ENCODE measurements around the gene C8B. TPM values are rescaled to one million over a fixed set of nuclear protein-coding genes. Genes with fewer than 3 reads are reported as not detected.

Gene C8B
- total RNA-seq, 1 experiment from 2014 or later, result 0.10 TPM

GRCh38 chr1:57010511-57010910, 44.7 kb upstream of the C8B start:
- intact Hi-C loops (cut with micrococcal nuclease), result loop anchor here (5.0 to 10.0 kb wide), 2 partner anchors 56 to 282 kb away; no protein-coding TSS in a partner anchor

More at GRCh38 chr1:57010511-57010910, 44.7 kb upstream of the C8B start:
- no peak overlapping the region for H2AFZ ChIP-seq (ENCODE audit: low read depth, low read length, poor library complexity, severe bottlenecking)
- H3K36me3 ChIP-seq (ENCODE audit: control insufficient read depth in 1 of 2, insufficient read depth in 2 of 2, low read length in 2 of 2), result no peaks in the 10 kb centered on the region
- no peak for ATAC-seq
- no peaks in the 10 kb centered on the region for H3K4me1 ChIP-seq (ENCODE audit: control insufficient read depth in 1 of 2, insufficient read depth in 2 of 2, low read length in 2 of 2)
- TF ChIP-seq YY1 (IDR thresholded peaks at IDR 0.05; ENCODE audit: extremely low read depth, insufficient replicate concordance, low read depth, low read length) (no peak), SP1 (IDR thresholded peaks at IDR 0.05; ENCODE audit: low read depth) (no peak), EZH2 (IDR thresholded peaks at IDR 0.05) (no peak), REST (IDR thresholded peaks at IDR 0.05; ENCODE audit: low read depth) (no peak), EGR1 (IDR thresholded peaks at IDR 0.05; ENCODE audit: low read depth) (no peak), SIN3A (IDR thresholded peaks at IDR 0.05; ENCODE audit: low read depth) (no peak), SRF (IDR thresholded peaks at IDR 0.05; ENCODE audit: low read depth) (no peak), ZNF274 (IDR thresholded peaks at IDR 0.05; ENCODE audit: low read depth, low read length) (no peak), ATF3 (IDR thresholded peaks at IDR 0.05) (no peak), JUND (IDR thresholded peaks at IDR 0.05) (no peak), TCF7L2 (IDR thresholded peaks at IDR 0.05; ENCODE audit: borderline replicate concordance, extremely low read depth, insufficient read depth, insufficient read length) (no peak), RAD21 (IDR thresholded peaks at IDR 0.05; ENCODE audit: low read depth) (no peak)
- RAD21 ChIA-PET (ENCODE audit: low non-redundant PET in 1 of 2, low total read pairs in 2 of 2, uncharacterized antibody in 2 of 2, unreplicated experiment in 2 of 2), result no interaction called here
- no peaks in the 10 kb centered on the region for H3K79me2 ChIP-seq (ENCODE audit: insufficient read depth, low read length)
- POLR2A ChIA-PET, result no interaction called here
- H3K4me2 ChIP-seq (ENCODE audit: low read length), result no peak overlapping the region
- DNase-seq (ENCODE audit: low read depth, low spot score), result no peak
- peaks cover 4% of the 10 kb centered on the region; the same call in 1 of the 2 replicates for H3K27me3 ChIP-seq (ENCODE audit: insufficient read depth, low read length)
- no peak overlapping the region for H3K27ac ChIP-seq (ENCODE audit: low read depth, low read length)
- BruUV-seq (replicated peaks), result no TSS peak
- H3K9me2 ChIP-seq (ENCODE audit: insufficient read depth), result no peaks in the 10 kb centered on the region
- no peaks in the 10 kb centered on the region for H4K20me1 ChIP-seq (ENCODE audit: insufficient read depth)
- H3K9ac ChIP-seq (ENCODE audit: low read length), result no peak overlapping the region
- CTCF ChIA-PET, result no interaction called here
- no peaks in the 10 kb centered on the region for H3K9me3 ChIP-seq (ENCODE audit: control insufficient read depth in 1 of 2, insufficient read depth in 1 of 2, low read depth in 1 of 2, low read length in 2 of 2)
- no peak overlapping the region for H3K4me3 ChIP-seq (replicated peaks in 1 of 2; ENCODE audit: low read depth in 1 of 2, low read length in 2 of 2)
